ENCODE data around the gene TAF12. TPM values are rescaled to one million over a fixed set of nuclear protein-coding genes. Genes with fewer than 3 reads are reported as not detected.
"Not testable (repeated sequence)": the region's sequence is repeated elsewhere in the genome, so short reads cannot be mapped to it uniquely, and the experiment has no call there.

The TAF12 gene
- total RNA-seq, 1 donor from 2014 or later, result 25.9 TPM

GRCh38 chr1:28653063-28653462 lies 10.2 kb upstream of the TAF12 start:
- not testable (repeated sequence) for H3K27me3 Mint-ChIP-seq (ENCODE audit: low read depth, unreplicated experiment); DNase-seq (ENCODE audit: low read depth)

GRCh38 chr1:28648474-28649198 lies 5.8 kb upstream of the TAF12 start, which contains the start of gene RNU11:
Gene RNU11 (plus strand): TSS chr1:28648600.
- peak within 1 kb of the TSS; percentile 99 for H3K27ac Mint-ChIP-seq (ENCODE audit: unreplicated experiment)
- Histone ChIP-seq H4K20me1 (ENCODE audit: insufficient read depth, low read length) (no peaks in the 10 kb centered on the region), H3K4me3 (ENCODE audit: insufficient read depth, low read depth, low read length) (peak within 1 kb of the TSS; percentile 57), H3K79me2 (ENCODE audit: insufficient read depth, low read length) (no peaks in the 10 kb centered on the region), H3K9me3 (ENCODE audit: insufficient read depth, low read depth, low read length) (no peaks in the 10 kb centered on the region), H3K27me3 (ENCODE audit: insufficient read depth, low read length) (no peaks in the 10 kb centered on the region), H3K4me2 (ENCODE audit: low read length) (peak within 1 kb of the TSS; percentile 91), H3K36me3 (ENCODE audit: insufficient read depth, low read length) (no peaks in the 10 kb centered on the region), H3K9ac (ENCODE audit: low read length) (peak within 1 kb of the TSS; percentile 90), H3K4me1 (ENCODE audit: insufficient read depth, low read length) (peaks cover 8% of the 10 kb centered on the region), H3K27ac (ENCODE audit: low read depth, low read length) (peak within 1 kb of the TSS; percentile 99), H2AFZ (ENCODE audit: low read depth, low read length) (peak within 1 kb of the TSS; percentile 66)
- peak within 1 kb of the TSS; percentile 88 for H3K4me3 Mint-ChIP-seq (ENCODE audit: unreplicated experiment)
- H3K27me3 Mint-ChIP-seq (ENCODE audit: low read depth, unreplicated experiment), result no peaks in the 10 kb centered on the region
- FAIRE-seq (no peak), DNase-seq (ENCODE audit: low read depth) (peak; percentile 99)
- no peaks in the 10 kb centered on the region for H3K9me3 Mint-ChIP-seq (ENCODE audit: unreplicated experiment)
- no peak for TF ChIP-seq CTCF (IDR thresholded peaks at IDR 0.05; ENCODE audit: insufficient read depth, low read depth, low read length)
- TF ChIP-seq EZH2 (IDR thresholded peaks at IDR 0.05; ENCODE audit: insufficient read depth, low read length), result no peak
- peaks cover 9% of the 10 kb centered on the region for H3K4me1 Mint-ChIP-seq (ENCODE audit: low read depth, unreplicated experiment)
- H3K36me3 Mint-ChIP-seq (ENCODE audit: low read depth, unreplicated experiment), result no peaks in the 10 kb centered on the region

More at GRCh38 chr1:28653063-28653462, 10.2 kb upstream of the TAF12 start:
- not testable (repeated sequence) for H3K4me2 ChIP-seq (ENCODE audit: low read length); H3K9me3 ChIP-seq (ENCODE audit: insufficient read depth, low read depth, low read length); H3K79me2 ChIP-seq (ENCODE audit: insufficient read depth, low read length); H4K20me1 ChIP-seq (ENCODE audit: insufficient read depth, low read length); H3K27ac ChIP-seq (ENCODE audit: low read depth, low read length); H3K4me3 ChIP-seq (ENCODE audit: insufficient read depth, low read depth, low read length); FAIRE-seq; H3K36me3 ChIP-seq (ENCODE audit: insufficient read depth, low read length); H3K4me1 ChIP-seq (ENCODE audit: insufficient read depth, low read length); H2AFZ ChIP-seq (ENCODE audit: low read depth, low read length); H3K9me3 Mint-ChIP-seq (ENCODE audit: unreplicated experiment); H3K4me3 Mint-ChIP-seq (ENCODE audit: unreplicated experiment); H3K9ac ChIP-seq (ENCODE audit: low read length); H3K4me1 Mint-ChIP-seq (ENCODE audit: low read depth, unreplicated experiment); H3K36me3 Mint-ChIP-seq (ENCODE audit: low read depth, unreplicated experiment); H3K27me3 ChIP-seq (ENCODE audit: insufficient read depth, low read length); H3K27ac Mint-ChIP-seq (ENCODE audit: unreplicated experiment)

DNA sequence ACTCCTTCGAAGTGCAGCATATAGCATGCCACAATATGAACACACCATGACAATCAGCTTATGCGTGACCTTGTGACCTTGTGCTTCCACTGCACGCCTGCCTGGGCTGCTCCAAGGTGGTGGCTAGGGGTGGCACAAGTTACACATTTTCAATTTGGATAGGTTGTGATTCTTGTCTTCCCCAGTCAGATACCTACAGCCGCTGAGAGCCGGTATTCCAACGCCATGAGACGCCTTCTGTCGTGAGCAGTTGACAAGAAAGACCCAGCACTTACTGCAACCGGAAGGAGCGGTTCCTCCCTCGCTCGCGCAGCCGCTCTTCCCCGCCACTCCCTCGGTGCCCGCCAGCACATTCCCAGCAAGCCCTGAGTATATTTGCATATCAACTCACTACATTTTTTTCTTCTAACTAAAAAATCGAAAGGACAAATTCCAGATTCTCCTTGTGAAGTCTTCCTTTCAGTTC lies 5.2 kb upstream of the TAF12 start:
- peak overlapping the region; percentile 99 for H3K27ac Mint-ChIP-seq (ENCODE audit: unreplicated experiment)
- peak overlapping the region; percentile 88 for H3K4me3 Mint-ChIP-seq (ENCODE audit: unreplicated experiment)
- Histone ChIP-seq H3K27me3 (ENCODE audit: insufficient read depth, low read length) (no peaks in the 10 kb centered on the region), H3K4me2 (ENCODE audit: low read length) (peak overlapping the region; percentile 91), H3K79me2 (ENCODE audit: insufficient read depth, low read length) (no peaks in the 10 kb centered on the region), H3K9ac (ENCODE audit: low read length) (peak overlapping the region; percentile 90), H3K4me1 (ENCODE audit: insufficient read depth, low read length) (peaks cover 13% of the 10 kb centered on the region), H3K4me3 (ENCODE audit: insufficient read depth, low read depth, low read length) (peak overlapping the region; percentile 57), H4K20me1 (ENCODE audit: insufficient read depth, low read length) (no peaks in the 10 kb centered on the region), H3K27ac (ENCODE audit: low read depth, low read length) (peak overlapping the region; percentile 99), H3K9me3 (ENCODE audit: insufficient read depth, low read depth, low read length) (no peaks in the 10 kb centered on the region), H2AFZ (ENCODE audit: low read depth, low read length) (peak overlapping the region; percentile 66), H3K36me3 (ENCODE audit: insufficient read depth, low read length) (no peaks in the 10 kb centered on the region)
- no peaks in the 10 kb centered on the region for H3K27me3 Mint-ChIP-seq (ENCODE audit: low read depth, unreplicated experiment)
- no peaks in the 10 kb centered on the region for H3K9me3 Mint-ChIP-seq (ENCODE audit: unreplicated experiment)
- peak; percentile 84 for DNase-seq (ENCODE audit: low read depth)
- TF ChIP-seq EZH2 (IDR thresholded peaks at IDR 0.05; ENCODE audit: insufficient read depth, low read length), result no peak
- TF ChIP-seq CTCF (IDR thresholded peaks at IDR 0.05; ENCODE audit: insufficient read depth, low read depth, low read length), result no peak
- H3K4me1 Mint-ChIP-seq (ENCODE audit: low read depth, unreplicated experiment), result peaks cover 13% of the 10 kb centered on the region
- FAIRE-seq, result no peak
- H3K36me3 Mint-ChIP-seq (ENCODE audit: low read depth, unreplicated experiment), result no peaks in the 10 kb centered on the region
